NCI-H1436 (cell line): ENCODE data around the gene ADGRL2.
"Not testable (repeated sequence)": the region's sequence is repeated elsewhere in the genome, so short reads cannot be mapped to it uniquely, and the experiment has no call there.

ENCODE experiments used
- DNase-seq: peaks from one replicate; lab custom pipeline; 2025; lab: John Stamatoyannopoulos, UW

ADGRL2 gene

DNA sequence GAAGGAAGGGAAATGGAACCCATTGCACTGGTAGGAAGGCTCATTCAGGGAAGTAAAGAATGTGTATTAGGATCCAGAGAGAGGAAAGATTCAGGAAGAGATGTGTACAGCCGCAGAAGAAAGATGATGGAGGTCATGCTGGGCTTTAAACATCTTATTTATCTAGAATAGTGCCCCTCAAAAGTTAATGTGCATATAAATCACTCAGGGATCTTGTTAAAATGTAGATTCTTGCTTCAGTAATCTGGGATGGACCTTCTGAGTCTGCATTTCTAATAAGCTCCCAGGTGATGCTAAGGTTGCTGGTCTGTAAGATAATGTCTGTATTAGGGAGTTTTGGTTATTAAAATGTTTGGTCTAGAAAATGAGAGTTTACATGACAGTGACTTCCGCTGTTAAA lies 46.3 kb downstream of the ADGRL2 start:
- DNase-seq, result no peak

DNA sequence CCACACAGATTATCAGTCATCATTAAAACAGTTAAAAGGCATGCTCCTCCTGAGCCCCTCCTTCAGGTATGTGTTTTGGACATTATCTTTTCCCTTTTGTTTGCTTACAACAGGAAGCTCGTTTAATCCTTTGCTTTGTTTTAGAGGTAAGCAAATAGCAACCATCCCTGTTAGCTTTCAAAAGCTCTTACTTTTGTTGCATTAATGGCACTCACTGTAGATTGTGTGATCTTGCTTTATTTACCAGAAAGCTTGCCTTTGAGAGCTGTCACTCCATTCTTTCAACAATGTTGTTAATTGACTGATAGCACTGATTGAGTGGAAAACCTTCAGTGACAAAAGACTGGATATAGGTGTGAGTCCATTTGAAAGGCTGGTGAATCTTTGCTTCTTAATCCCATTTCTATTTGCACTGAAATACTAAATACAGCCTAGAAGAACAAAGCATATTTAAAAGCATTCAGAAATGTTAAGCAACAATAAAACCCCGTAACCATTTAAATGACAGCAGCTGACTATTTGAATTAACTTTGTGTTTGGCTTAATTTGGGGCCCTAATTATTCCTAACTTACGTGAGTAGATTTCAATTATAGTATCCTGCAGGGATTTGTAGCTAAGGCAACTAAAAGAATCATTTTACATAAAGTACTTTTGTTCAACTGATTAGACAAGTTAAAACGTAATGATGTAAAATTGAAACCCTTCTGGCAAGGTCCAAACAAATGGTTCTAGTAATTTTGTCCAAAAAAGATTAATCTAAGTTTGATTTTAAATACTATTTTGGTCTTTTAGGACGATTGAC lies 48.3 kb downstream of the ADGRL2 start:
- DNase-seq, result peak; percentile 97

DNA sequence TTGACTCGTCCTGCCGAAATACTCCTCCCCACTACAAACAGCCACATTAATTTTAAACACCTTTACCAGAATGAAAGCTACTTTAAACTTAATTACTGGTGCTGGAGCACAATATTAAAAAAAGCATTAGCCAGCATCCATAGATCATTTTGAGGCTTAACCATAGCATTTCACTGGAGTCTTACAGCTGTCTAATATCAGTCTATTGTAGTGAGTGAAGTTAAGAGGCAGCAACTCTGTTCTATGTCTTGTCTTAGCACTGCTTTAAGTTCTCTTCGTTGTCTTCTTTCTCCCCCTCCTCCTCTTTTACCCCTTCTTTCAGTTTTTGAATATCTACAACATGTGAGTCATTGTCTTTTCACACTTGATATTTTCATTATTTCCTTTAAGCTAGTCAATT lies 49.3 kb downstream of the ADGRL2 start:
- DNase-seq, result no peak

DNA sequence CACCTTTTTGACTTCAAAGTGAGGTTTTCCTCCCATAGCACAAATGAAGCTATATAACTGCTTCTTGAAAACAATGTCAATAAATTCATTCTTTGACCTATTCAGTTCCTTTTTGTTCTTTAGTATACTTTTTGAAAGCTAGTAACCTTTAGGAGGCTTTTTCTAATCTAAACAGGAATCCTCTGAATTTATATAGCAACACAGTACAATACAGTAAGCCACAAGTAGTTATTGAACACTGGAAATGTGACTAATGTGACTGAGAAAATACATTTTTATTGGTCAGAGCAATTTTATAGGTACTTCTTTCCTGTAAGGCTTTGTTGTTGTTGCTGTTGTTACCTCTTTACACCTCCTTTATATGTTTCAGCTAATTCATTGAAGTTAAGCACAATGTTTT lies 49.8 kb downstream of the ADGRL2 start:
- DNase-seq, result no peak

DNA sequence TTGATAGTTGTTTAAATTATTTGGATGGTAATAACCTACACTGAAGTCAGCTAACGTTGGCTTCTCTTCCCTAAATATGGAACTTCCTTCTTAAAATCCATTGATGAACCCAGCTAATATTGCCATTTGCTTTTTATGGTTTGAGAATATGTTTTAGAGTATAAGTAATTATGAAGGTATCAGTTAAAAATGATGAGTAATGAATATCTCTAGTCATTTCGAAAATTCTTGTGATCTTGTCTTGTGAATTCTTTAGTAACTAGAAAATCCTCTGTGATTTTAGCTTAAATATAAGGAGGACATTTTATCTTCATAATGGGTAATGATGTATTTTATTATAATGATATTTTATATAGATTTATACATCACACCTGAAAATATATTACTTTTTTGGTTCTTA lies 50.5 kb downstream of the ADGRL2 start:
- DNase-seq, result no peak

DNA sequence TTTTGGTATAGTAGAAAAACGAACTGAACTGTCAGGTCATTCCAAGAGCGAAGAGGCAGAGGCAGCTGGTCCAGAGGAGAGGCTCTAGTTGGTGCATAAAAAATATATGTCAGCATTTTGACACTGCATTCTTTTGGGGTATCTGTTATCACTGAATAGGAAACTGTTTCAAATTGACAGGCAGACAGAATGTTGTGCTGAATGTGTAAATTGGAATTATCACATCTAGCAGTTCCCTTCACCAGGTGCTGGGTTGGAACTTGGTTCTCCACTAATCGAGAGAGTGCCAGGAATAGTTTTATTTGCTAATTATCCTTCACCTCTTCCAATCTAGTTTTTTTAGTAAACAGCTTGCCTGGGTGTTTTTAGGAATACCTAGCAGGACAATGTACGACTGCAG lies 52.2 kb downstream of the ADGRL2 start:
- DNase-seq, result no peak

DNA sequence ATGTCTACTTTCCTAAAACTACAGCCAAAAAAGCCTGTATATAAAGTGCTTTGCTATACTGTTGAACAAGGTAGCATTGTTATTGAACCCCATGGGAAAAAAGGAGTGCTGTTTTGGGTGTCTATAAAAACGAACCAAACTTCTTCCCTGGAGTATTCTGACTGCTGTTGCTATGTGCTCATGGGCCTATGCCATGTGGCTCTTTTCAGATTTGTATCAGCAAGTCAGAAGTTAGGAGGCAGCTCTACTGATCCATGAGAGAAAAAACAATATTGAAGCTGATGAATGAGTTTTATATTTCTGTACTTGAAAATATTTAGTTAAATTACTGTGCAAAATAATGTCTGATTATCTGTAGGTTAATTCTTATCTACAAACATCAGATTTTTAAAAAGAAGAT lies 66.5 kb downstream of the ADGRL2 start:
- DNase-seq, result no peak

DNA sequence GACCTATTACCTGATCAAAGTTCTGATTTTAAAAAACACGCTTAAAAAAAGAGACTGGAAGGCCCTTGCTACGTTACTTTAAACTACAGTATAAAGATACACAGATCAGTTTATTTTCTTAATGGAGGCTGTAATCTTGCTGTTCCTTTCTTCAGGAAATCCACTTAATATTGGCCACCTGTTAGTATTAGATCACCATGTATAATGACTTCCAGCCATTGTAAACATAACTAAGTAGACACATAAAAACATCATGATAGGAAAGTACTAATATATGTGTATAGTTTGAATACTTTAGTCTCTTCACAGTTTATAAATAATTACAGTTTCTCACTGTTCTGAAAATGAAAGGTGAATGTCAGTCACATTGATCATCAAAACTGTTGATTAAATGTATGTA lies 68.6 kb downstream of the ADGRL2 start:
- DNase-seq, result no peak

DNA sequence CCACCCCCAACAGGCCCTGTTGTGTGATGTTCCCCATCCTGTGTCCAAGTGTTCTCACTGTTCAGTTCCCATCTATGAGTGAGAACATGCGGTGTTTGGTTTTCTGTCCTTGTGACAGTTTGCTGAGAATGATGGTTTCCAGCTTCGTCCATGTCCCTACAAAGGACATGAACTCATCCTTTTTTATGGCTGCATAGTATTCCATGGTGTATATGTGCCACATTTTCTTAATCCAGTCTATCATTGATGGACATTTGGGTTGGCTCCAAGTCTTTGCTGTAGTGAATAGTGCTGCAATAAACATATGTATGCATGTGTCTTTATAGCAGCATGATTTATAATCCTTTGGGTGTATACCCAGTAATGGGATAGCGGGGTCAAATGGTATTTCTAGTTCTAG lies 70.4 kb downstream of the ADGRL2 start:
- not testable (repeated sequence) for DNase-seq

DNA sequence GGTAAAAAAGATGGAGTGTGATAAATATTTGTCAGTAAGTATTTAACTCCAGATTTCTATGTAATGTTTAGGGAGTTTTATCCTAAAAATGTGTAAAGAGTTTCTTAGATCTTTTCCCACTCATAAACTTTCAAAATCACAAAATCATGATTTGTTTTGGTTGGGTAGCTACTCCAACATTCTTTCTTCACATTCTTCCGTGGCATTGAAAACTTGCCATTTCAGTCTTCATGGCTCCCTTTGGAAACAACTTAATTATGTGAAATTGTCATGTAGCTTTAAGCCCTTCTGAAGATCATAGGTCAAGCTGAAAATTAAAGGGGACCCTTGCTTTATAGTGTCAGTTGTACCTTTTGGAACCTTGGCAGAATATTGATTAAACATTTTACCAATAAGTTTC lies 73.2 kb downstream of the ADGRL2 start:
- DNase-seq, result no peak

DNA sequence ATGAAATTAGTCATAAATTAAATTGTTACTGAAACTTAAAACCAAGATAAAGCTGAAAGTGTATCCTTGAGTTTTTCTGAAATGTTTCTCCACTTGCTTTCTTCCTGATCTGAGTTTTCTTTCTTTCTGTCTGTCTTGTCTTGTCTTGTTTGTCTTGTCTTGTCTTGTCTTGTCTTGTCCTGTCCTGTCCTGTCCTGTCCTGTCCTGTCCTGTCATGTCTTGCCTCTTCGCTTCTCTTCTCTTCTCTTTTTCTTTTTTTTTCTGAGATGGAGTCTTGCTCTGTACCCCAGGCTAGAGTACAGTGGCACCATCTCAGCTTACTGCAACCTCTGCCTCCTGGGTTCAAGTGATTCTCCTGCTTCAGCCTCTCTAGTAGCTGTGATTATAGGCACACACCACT lies 73.7 kb downstream of the ADGRL2 start:
- DNase-seq, result no peak

DNA sequence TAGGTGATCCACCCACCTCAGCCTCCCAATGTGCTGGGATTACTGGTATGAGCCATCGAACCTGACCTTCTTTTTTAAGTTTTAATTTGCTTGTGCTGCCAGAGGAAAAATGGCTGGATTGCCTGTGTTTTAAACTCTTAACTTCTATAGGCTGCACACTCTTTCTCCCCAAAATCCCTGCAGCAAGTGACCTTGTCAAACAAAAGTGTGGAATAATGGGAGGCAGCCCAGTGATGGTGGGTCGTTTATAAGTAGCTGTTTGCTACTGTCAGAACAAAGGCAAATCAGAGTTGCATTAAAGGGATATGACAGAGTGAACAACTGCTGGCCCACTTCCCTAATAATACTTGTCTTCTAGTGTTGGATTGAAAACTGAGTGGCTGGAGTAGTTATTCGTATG lies 74.2 kb downstream of the ADGRL2 start:
- no peak for DNase-seq

DNA sequence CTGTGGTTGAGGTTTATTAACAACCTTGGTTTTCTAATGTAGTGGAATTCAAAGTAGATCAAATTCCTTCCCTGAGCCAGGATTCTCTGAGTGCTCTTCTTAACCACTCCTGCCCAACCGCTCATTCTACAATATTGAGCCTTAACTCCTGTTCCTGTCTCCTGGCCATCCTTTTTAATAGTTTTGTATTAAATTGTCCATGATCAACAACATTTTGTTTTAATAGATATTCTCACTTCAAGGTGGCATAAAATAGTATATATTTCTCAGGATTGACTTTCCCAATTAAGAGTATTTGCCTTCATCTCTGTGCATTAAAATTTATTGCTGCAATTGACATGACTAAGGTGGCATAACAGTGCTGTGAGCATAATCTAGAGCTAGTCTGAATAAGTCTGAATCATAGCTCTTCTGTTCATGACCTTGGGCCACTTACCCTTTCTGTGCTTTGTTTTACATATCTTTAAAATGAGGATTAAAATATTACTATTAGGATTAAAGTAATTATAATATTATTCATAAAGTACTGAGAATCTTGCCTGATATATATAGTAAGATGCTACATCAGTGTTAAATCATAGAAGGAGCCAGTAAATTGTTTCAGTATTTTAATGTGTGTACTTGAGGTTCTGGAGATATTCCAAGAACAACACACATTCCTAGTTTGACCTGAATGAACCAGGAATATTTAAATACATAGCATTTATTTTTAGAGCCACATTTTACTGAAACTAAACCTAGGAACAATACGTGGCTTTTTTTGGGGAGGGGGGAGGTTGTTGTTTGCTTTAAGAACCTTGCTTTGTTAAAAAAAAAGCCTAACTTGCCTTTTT lies 76.4 kb downstream of the ADGRL2 start:
- DNase-seq, result no peak

DNA sequence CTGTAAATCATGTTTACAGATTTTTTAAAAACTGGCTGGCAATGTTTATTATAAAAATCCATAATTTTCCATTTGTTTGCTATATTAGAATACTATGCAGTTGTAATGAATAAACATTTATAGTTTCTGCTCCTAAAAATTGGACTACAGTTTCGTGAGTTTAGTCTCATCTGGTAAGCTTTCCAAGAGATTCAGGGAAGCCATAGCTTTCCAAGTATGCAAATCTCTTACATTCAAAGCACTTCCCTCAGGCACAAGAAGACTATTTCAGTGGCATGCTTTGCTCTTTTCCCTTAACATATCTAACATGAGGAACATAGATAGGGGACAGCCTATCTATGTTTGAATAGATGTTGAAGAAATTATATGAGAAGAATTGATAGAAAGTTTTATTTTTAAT lies 77.2 kb downstream of the ADGRL2 start:
- no peak for DNase-seq

DNA sequence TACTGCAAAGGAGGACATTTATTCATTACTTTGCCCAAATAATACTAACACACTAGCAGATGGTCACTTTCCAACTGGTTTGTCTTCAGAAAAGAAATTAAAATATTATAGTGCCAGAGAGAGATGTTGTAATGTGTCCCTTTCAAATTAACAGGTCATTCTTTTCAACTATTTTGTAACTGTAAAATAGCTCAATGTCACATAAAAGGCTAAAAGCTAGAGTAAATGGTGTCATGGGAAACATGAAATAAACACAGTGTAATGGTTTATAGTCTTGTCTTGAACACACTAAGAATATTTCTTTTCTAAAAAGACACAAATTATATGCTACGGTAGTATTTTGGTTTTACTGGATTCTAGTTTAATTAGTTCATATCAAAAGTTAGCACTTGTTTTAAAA lies 77.8 kb downstream of the ADGRL2 start:
- no peak for DNase-seq

DNA sequence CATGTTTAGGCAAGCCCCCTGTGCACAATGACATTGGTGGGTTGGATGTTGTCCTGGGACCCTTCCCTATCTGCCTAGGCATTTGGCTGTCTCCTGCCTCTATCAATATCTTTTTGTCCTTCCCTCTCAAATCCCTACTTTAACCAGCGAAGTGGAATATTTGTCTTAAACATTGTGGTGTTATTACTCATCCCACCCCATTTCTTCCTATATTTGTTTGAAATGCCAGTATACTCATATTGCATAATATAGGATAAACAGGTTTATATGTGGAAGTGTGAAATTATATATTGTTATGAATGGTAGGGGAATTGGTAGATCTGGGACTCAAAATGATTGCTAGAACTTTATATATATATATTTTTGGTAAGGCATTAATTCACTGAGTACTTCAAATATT lies 80.0 kb downstream of the ADGRL2 start:
- DNase-seq, result no peak

DNA sequence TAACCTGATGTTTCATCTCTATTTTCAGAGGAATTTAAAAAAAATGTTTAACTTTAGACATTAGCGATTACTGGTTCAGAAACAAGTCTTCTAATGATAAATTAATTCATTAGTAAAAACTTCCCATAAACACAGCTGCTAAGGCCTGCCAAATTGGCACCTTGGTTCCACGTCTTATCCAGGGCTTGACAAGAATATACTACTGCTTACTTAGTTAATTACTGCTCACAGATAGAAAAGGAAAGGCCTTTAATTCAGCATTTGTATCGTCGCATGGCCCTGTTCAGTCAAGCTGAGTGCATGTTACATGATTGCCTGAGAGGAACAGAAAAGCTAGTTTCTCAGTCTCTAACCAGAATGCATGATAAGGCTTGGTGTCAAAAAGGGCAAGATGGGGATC lies 84.6 kb downstream of the ADGRL2 start:
- DNase-seq, result no peak

DNA sequence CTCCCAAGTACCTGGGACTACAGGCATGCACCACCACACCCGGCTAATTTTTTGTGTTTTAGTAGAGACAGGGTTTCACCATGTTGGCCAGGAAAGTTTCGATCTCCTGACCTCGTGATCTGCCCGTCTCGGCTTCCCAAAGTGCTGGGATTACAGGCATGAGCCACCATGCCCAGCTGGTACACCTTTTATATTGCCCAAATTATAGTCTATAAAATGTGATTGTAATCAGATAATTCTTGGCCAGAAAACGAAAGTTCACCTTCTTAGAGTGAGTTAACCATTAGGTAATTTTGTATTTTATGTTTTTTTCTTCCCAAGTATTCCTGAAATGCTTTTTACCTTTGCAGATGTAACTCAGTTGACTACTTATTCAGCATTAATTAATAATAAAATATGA lies 85.6 kb downstream of the ADGRL2 start:
- DNase-seq, result not testable (repeated sequence)

DNA sequence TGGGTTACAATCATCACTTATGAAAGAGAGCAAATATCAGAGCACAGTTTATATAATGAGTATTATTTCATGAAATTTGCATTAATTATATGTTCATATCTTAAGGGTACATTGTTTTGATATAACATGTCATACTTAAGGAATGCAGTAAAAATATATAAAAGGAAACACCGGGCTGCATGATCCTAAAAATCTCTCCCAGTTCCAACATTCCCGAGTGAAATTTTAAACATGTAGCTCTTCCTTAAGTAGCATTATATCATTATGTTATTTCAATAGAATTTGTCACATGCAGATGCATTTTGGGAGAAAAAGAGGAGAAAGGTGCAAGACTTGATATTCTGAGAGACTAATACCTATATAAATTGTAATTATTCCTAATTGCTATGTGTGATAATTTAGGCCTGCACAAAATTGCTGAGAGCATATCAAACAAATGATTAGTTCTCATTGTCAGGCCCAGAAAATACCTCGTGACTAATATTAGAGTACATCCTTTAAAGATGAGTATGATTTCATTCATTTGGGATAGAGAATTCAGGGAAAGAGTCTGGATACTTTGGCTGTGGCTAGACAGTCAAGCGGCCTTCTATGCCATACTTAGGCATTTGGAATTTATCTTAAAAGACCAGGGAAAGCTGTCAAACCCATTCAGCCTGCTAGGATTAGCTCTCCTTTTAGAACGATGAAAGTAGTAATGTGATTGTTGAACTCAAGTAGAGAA lies 86.8 kb downstream of the ADGRL2 start:
- no peak for DNase-seq

DNA sequence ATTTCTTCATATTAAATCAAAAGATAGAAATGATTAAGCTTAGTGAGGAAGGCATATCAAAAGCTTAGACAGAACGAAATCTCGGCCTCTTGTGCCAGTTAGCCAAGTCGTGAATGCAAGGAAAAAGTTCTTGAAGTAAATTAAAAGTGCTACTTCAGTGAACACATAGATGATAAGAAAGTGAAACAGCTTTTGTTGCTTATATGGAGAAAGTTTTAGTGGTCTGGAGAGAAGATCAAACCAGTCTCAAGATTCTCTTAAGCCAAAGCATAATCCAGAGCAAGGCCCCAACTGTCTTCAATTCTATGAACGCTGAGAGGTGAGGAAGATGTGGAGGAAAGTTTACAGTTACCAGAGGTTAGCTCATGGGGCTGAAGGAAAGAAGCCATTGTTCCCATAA lies 88.4 kb downstream of the ADGRL2 start:
- no peak for DNase-seq

DNA sequence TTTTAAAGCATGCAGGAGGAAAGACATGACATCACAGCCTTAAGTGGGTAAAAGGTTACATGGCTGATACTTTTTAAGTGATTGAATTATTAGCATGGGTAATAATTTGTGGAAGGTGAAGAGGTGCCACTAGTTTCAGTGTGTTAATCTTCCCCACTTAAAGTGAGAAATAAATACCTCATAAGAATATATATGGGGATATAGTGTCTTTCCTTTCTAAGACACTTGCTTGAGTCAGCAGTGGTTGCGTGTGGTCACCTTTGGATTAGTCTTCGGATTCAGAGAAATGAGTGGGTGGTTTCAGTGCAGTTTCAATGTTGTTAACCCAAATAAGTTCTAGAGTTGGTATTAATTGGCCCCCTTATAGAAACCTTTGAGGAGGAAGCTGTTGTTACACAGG lies 94.1 kb downstream of the ADGRL2 start:
- DNase-seq, result no peak

DNA sequence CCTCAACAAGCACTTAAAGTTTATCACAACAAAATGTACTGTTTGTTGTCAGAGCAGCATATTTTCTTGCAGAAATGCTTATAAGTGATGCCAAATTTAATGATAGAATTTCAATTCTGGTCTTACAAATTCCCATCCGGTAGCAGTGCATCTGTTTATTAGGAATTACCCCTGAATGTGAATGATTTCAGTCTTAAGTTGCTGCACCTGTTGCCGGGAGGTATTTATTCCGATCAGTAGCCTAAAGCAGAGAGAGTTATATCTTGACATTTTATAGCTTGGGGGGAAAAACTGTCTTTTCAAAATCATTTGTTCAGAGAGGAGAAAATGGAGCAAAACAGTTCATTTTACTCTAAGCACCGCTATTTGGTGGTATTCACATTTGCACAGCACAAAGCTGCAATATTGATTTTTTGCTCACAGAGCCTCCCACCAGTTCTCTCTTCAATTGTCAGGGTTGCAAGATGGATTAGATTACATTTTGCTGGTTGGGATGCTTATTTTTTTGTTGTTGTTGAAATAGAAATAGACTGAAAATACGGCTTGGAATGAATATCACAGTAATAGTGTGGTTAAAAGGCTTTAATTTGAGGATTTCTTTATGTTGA lies 98.6 kb downstream of the ADGRL2 start:
- no peak for DNase-seq
